DOHH2 (cell line): ENCODE results near the gene ALDH5A1.

Experiments
- H3F3A ChIP-seq: fragments of 200-600 bp; sonication (generic), shearing (Covaris generic); 2 replicates; pipeline ENCODE4 v1.6.0; 2016; ENCODE audit warnings: antibody characterized with exemption, mild to moderate bottlenecking; ENCODE audit not compliant: control insufficient read depth, insufficient read depth
- H3K27ac ChIP-seq: fragments of 200-600 bp; sonication (generic); 2 replicates; pipeline ENCODE4 v1.5.1; 2014; ENCODE audit warnings: low read depth, mild to moderate bottlenecking, low read length, moderate library complexity
- H3K27me3 ChIP-seq: fragments of 200-600 bp; sonication (generic); 2 replicates; pipeline ENCODE4 v1.6.1; 2014; ENCODE audit warnings: mild to moderate bottlenecking, low read length, mixed read lengths; ENCODE audit not compliant: control insufficient read depth
- H3K36me3 ChIP-seq: fragments of 200-600 bp; sonication (generic); 2 replicates; pipeline ENCODE4 v1.6.1; 2014; ENCODE audit warnings: mild to moderate bottlenecking, low read length, moderate library complexity, mixed read lengths; ENCODE audit not compliant: control insufficient read depth
- H3K4me1 ChIP-seq: fragments of 200-600 bp; sonication (generic); 2 replicates; pipeline ENCODE4 v1.6.1; 2014; ENCODE audit warnings: mild to moderate bottlenecking, low read length, mixed read lengths; ENCODE audit not compliant: control insufficient read depth
- H3K4me2 ChIP-seq: fragments of 200-600 bp; sonication (generic); 2 replicates; pipeline ENCODE4 v1.6.0; 2014; ENCODE audit warnings: mild to moderate bottlenecking, low read length, moderate library complexity
- H3K4me3 ChIP-seq: fragments of 200-600 bp; sonication (generic); 2 replicates; pipeline ENCODE4 v1.5.1; 2014; ENCODE audit warnings: mild to moderate bottlenecking, low read length, mixed read lengths
- H3K79me2 ChIP-seq: fragments of 200-600 bp; sonication (generic); 2 replicates; pipeline ENCODE4 v1.6.1; 2014; ENCODE audit warnings: mild to moderate bottlenecking, low read length, mixed read lengths; ENCODE audit not compliant: control insufficient read depth
- H3K9me2 ChIP-seq: fragments of 200-600 bp; sonication (generic); replicated peaks from 2 replicates; pipeline ENCODE4 v1.6.1; 2014; ENCODE audit warnings: mild to moderate bottlenecking, low read length, mixed read lengths; ENCODE audit not compliant: control insufficient read depth
- H3K9me3 ChIP-seq: fragments of 200-600 bp; sonication (generic); 2 replicates; pipeline ENCODE4 v1.6.1; 2014; ENCODE audit warnings: antibody characterized with exemption, low read length, mixed read lengths; ENCODE audit not compliant: control insufficient read depth, insufficient read depth
- H4K20me1 ChIP-seq: fragments of 200-600 bp; sonication (generic); 2 replicates; pipeline ENCODE4 v1.6.0; 2014; ENCODE audit warnings: low read depth, mild to moderate bottlenecking, antibody characterized with exemption, low read length, moderate library complexity; ENCODE audit not compliant: control insufficient read depth, insufficient read depth
- CTCF ChIP-seq: fragments of 200-600 bp; sonication (generic); IDR thresholded peaks from one replicate; pipeline ENCODE4 v1.5.1; 2014; ENCODE audit warnings: antibody characterized with exemption, mild to moderate bottlenecking, low read depth, low read length; ENCODE audit not compliant: poor library complexity, severe bottlenecking
- EZH2phosphoT487 ChIP-seq: fragments of 200-600 bp; sonication (generic); IDR thresholded peaks from 2 replicates; pipeline ENCODE4 v1.6.1; 2017; ENCODE audit warnings: borderline replicate concordance, mild to moderate bottlenecking, antibody characterized with exemption, low read length, moderate library complexity, mixed read lengths

ALDH5A1 gene

GRCh38 chr6:24566020-24566767, 71.4 kb downstream of the ALDH5A1 start:
- H3K9me2 ChIP-seq, result no peaks in the 10 kb centered on the region

GRCh38 chr6:24568683-24569082, 73.9 kb downstream of the ALDH5A1 start:
- no peak overlapping the region for H3K27ac ChIP-seq
- H4K20me1 ChIP-seq, result no peaks in the 10 kb centered on the region
- H3K27me3 ChIP-seq, result no peaks in the 10 kb centered on the region
- no peaks in the 10 kb centered on the region for H3K9me2 ChIP-seq
- TF ChIP-seq EZH2phosphoT487 (no peak), CTCF (no peak)
- no peaks in the 10 kb centered on the region for H3K79me2 ChIP-seq
- H3F3A ChIP-seq, result no peaks in the 10 kb centered on the region
- no peaks in the 10 kb centered on the region for H3K4me1 ChIP-seq
- no peak overlapping the region for H3K4me3 ChIP-seq
- no peaks in the 10 kb centered on the region for H3K9me3 ChIP-seq
- H3K4me2 ChIP-seq, result no peak overlapping the region
- H3K36me3 ChIP-seq, result no peaks in the 10 kb centered on the region

More at GRCh38 chr6:24566020-24566767, 71.4 kb downstream of the ALDH5A1 start:
- no peak overlapping the region for H3K4me3 ChIP-seq
- H3K4me1 ChIP-seq, result no peaks in the 10 kb centered on the region
- H3K9me3 ChIP-seq, result no peaks in the 10 kb centered on the region
- no peaks in the 10 kb centered on the region for H3K79me2 ChIP-seq
- no peaks in the 10 kb centered on the region for H3K36me3 ChIP-seq
- H3K4me2 ChIP-seq, result no peak overlapping the region
- H4K20me1 ChIP-seq, result no peaks in the 10 kb centered on the region
- no peaks in the 10 kb centered on the region for H3F3A ChIP-seq
- no peaks in the 10 kb centered on the region for H3K27me3 ChIP-seq
- no peak overlapping the region for H3K27ac ChIP-seq
- TF ChIP-seq EZH2phosphoT487 (no peak), CTCF (no peak)

- H3K36me3 ChIP-seq, result no peaks in the 10 kb centered on the region
- no peak overlapping the region for H3K4me3 ChIP-seq
- TF ChIP-seq CTCF (no peak), EZH2phosphoT487 (no peak)
- H3K4me2 ChIP-seq, result no peak overlapping the region
- H3K4me1 ChIP-seq, result peaks cover 4% of the 10 kb centered on the region
- H3K9me2 ChIP-seq, result no peaks in the 10 kb centered on the region
- no peaks in the 10 kb centered on the region for H3K27me3 ChIP-seq
- no peak overlapping the region for H3K27ac ChIP-seq
- no peaks in the 10 kb centered on the region for H3F3A ChIP-seq
- no peaks in the 10 kb centered on the region for H3K9me3 ChIP-seq
- no peaks in the 10 kb centered on the region for H3K79me2 ChIP-seq
- H4K20me1 ChIP-seq, result no peaks in the 10 kb centered on the region
These were observed 75.0 kb downstream of the ALDH5A1 start for GRCh38 chr6:24569811-24570210.
